ENCODE results near the gene TSEN2.
"Not testable (repeated sequence)": the region's sequence is repeated elsewhere in the genome, so short reads cannot be mapped to it uniquely, and the experiment has no call there.

The TSEN2 gene

DNA sequence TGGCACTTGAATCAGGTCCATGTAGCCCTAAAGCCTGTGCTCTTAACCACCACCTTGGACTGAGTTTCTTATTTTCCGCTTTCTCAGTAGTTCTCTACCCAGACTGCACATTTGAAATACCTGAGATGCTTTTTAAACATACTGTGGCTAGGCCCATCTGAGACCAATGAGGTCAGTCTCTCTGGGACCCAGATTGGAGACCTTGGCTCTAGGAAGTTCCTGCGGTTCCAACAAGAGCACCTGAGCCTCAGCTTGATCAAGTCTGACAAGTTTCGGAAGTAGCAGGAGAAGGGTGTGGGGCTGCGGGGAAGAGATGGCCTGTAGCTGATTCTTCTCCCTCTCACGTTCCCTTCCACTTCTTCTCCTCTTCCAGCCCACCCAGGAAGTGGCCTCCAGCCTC is 11.5 kb upstream of the TSEN2 start:
- DNase-seq = no peak

DNA sequence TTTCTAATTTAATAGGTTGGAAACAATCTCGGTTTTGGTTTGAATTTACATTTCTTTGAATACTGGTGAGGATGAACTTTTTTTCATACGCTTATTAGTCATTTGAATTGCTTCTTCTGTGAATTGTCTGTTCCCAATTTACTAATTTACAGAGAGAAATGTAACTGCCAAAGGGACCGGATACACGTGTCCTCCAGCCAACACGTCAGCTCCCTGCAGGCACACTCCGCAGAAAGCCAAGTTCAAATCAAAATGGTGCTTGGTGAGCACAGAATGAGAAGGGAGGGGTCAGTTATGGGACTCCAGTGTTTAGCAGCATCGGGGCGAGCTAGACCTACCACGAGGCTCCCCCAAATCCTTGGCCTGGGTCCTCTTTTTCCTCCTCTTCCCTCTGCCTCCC is 10.8 kb upstream of the TSEN2 start:
- no peak for DNase-seq

DNA sequence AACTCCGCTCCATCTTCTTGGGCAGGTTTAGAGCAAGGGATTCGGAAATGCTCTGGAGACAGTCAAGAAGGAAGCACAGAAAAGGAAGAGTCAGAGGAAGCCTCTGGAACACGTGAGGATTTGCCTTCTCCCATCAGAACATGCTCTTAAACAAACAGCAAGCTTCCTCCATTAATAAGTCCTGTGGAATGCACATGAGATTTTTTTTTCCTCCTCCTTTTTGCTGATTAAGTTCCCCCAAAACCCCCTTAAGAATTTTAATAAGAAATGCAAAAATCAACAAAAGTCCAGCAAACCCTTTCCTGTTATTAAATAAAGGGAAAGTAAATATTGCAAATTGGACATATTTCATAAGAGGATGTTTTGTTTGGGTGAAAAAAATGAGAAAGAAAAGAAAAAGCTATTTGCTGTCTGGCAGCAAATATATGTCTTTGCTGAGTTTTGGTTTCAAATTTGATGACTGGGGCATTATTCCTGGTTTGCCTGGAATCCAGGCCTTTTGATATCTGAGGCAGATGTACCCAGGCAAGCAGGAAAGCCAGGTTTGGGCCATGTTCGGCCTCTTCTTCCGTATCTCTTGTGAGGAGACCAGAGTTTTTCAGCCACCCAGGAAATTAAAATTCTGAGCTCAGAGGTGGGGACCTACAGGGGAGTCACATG is 7.9 kb upstream of the TSEN2 start:
- DNase-seq = no peak

DNA sequence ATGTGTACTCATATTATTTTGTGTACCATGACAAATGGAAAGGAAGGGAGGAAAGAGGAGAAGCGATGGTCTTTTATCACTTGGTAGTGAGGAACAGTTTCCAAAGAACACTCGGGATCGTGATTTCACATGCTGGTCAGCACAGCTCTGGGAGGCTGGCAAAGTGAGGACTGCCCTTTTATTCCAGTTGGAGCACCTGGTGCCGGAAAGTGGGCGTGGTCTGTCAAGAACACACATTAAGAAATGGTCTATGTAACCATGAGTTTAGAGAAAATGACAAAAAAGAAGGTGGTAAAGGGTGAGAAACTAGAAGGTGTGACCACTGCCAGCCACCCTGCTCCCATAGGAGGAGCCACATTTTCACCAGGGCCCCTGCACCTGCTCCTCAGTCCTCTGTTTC is 7.0 kb upstream of the TSEN2 start:
- DNase-seq = no peak

DNA sequence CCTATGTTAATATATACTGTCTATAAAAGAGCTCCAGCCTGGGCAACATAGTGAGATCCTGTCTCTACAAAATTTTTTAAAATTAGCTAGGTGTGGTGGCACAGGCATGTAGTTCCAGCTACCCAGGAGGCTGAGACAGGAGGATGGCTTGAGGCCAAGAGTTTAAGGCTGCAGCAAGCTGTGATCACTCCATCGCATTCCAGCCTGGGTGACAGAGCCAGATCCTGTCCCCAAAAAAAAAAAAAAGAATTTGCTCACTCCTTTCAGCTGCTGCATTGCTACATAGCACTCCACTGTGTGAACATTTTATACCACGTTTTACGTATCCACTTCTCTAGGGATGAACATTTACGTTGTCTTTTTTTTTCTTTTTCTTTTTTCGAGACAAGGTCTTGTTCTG is 6.0 kb upstream of the TSEN2 start:
- no peak for DNase-seq

DNA sequence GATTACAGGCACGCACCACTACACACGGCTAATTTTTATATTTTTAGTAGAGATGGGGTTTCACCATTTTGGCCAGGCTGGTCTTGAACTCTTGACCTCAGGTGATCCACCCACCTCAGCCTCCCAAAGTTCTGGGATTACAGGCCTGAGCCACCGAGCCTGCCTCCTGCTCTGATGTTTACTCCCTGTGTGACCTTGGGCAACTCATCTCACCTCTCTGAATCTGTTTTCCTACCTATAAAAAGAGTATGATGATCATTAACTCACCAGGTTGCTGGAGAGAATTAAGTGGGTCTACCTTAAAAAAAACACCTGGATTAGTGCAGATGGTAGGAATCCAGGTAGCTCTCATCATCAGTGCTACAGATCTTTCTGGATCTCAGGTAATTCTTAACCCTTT is 5.1 kb upstream of the TSEN2 start:
- DNase-seq = not testable (repeated sequence)

DNA sequence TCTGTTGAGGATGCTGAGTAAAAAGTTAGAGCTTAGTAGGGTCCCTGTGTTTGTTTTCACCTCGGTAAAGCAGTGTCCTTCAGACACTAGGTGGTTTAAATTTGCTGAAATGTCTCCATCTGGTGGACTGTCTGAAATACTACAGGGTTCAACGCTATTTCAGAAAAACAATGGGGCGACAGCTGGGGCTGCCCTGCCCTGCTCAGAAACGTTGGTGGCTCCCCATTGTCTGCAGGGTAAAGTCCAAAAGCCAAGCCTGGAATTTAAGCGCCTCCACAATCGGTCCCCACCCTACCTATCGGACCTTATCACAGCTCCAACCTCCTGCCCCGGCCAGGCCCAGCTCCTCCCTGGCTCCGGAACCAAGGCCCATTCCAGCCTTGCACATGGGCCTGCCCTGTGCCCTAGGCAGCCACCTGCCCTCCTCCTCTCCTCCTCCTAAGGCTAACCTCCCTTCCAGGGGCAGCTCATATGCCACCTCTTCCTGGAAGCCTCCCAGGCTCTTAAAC is 4.3 kb upstream of the TSEN2 start:
- no peak for DNase-seq

DNA sequence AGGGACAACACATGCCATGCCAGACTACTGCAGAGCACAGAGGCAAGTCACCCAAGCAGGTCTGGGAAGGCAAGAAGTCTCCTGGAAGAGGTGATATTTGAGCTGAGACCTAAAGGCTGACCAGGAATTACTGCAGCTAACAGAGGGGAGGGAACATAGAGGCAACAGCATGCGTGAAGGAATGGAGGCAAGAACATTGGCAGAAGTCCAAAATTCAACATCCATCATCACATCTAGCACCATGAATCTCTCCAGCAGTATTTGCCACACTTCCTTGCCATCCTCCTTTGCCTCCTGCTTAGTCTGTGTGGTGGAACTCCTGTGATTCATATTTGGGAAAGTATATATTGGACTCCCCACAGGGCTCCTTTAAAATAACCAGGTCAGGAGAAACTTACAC is 870 bp upstream of the TSEN2 start:
- no peak for DNase-seq

DNA sequence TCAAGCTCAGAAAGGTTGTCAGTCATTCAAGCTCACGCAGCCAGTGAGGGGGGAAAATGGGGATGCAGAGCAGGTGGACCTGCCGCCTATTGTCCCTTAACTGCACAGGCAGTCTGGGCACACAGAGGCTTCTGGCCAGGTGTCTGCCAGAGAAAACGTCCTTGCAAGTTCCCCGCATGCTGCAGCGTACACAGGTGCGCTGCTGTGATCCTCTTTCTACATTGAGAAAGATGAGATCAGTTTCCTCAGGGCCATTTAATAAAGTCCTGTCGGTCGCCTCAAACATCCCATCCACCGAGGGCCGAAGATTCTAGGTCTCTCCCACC is 445 bp upstream of the TSEN2 start:
- no peak for DNase-seq

DNA sequence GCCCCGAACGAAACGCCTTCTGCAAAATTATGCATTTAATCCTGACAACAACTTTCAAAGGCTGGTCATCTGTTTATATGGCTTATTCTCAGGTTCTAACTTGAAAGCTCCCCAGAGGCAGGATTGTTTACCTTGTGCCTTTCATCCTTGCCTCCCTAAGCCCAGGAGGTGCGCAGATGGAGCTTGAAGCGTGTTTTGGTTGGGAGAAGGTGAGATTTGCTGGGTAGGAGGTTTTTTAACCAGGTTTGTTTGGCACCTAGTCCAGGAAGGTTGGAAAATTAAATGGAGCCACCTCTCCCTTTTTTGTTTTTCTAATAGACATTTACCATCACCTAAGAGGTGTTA is 675 bp downstream of the TSEN2 start:
- no peak for DNase-seq

DNA sequence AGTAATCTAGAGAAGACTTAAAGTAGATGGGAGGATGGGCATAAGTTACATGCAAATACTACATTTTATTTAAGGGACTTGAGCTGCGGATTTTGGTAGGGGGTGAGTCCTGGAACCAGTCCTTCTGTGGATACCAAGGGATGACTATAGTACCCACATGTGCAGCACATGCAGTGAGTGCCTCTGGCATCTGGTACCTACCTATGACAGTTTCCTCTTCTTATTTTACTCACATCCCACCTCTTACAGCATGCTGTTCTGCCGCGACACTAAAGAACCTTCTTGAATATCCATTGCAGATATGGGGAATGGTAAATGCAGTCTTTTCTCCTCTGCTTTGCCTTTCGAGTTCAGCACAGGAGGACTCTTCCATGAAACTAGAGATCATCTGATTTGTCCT is 1.7 kb downstream of the TSEN2 start:
- DNase-seq = no peak

DNA sequence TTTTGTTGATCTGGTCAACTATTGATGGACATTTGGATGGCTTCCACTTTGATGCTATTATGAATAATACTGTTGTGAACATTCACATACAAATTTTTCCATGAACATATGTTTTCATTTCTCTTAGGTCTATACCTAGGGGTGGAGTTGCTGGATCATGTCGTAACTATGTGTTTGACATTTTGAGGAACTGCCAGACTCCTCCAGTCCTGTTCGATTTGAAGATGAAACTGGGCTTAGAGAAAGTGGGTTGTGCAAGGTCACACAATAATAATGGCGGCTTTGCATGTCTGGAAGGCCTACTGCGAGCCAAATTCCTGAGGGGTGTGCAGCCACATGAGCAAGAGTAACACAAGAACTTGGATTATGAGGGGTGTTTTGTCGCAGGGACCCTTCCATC is 2.6 kb downstream of the TSEN2 start:
- DNase-seq = no peak

DNA sequence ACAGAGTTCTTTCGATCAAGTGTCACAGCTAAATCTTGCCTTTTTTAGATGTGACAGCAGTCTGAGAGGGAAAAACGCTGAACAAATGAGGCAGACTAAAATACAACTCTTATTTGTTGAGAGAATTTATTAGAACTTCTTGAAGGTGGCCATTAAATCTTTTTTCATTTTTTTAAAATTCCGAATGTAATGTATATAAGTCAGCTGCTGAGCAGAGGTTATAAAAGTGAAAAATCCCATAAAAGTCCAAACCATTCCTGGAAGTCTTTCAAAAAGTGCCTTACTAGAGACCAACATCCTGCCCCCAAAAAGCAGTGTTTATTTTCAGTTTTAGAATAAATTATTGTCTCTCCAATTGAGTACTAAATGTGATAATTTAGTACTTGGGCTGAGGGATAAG is 3.1 kb downstream of the TSEN2 start:
- no peak for DNase-seq

DNA sequence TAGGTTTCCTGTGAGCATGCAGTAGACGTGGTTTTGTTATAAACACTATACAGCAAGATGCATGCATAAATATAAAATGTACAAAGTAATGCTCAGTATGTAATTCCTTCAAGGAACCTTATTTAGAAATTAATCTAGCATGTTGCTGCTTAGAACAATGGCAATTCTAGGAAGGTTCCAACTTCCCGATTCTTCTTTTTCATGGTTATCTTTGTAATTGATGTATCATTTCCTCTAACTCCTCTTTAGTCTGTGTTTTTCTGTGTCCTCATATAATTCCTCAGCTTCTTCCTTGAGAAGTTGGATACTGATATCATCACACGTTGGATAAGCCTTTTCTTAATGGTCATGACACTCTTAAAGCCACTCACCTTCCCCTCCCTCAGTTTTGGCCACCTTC is 3.5 kb downstream of the TSEN2 start:
- DNase-seq = no peak

DNA sequence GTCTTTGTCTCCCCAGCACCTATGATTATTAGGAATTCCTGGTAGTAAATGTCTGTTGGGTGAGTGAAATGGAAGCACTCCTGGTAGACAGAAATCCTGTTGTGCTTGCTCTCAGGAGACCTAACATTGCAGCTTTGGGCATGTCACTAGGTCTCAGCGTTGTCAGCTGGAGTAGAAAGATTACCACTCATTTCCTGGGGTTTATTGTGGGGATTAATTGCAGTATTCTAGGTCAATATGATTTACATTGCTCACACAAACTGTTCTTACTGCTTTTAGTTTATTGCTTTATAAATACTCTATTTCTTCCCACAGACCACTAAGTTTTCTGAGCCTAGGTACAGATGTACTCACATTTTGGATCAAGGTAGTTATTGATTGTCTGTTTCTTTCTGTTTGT is 5.1 kb downstream of the TSEN2 start:
- no peak for DNase-seq

DNA sequence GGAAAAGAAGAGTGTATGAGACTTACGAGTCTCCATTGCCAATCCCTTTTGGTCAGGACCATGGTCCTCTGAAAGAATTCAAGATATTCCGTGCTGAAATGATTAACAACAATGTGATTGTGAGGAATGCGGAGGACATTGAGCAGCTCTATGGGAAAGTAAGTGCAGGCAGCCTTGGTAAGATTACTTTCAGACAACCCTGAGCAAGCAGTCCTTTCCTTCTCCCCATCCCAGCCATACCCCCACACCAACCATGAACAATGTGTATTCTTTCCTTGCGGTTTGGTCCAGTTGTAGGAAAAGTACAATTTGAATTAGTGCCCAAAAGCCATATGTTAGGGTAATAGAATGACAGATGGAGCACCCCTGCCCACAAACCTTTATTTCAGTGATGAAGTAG is 5.6 kb downstream of the TSEN2 start:
- DNase-seq = no peak

DNA sequence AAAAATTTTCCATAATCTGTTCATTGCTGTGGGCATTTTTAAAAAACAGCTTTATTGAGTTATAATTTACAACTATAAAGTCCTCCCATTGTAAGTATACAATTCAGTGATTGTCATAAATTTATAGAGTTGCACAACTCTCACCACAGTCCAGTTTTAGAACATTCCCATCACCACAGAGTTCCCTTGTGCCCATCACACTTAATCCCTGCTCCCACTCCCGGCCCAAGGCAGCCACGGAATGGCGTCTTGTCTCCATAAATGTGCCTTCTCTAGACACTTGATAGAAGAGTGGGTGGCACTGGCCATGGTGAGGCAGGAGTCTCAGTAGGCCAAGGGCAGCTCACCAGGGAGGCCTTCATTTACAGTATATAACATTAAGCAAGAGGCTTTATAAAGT is 6.3 kb downstream of the TSEN2 start:
- no peak for DNase-seq

DNA sequence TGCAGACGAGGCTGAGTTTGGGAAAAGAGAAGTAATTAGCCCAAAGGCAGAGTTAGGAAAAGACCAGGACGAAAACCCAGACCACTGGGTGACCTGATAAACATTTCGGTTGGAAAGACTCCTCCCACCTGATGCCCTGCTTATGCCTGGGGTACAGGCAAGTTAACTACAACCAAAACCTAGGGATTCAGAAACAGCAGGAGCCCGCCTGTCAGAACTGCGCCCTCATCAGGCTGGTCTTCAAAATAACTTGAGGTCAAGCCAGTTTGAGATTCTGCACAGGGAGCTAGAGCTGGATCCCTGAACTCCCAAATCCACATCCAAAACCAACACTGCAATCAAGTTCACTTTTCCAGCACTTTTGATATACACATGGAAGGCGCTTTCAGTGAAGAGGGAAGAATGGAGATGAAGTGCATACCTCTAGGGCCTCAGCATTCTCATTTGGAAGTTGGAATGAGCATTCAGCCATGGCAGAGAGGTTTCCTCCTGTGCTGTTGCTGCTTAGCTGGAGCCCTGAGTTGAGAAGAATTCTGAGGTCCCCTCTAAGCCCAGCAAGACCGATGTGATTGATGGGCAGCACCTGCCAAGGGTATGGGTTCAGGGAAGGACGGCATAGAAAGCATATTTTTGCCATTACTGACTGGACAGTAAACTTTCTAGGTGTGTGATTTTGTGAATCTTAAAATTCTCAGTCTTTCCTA is 11.6 kb downstream of the TSEN2 start:
- DNase-seq = no peak

DNA sequence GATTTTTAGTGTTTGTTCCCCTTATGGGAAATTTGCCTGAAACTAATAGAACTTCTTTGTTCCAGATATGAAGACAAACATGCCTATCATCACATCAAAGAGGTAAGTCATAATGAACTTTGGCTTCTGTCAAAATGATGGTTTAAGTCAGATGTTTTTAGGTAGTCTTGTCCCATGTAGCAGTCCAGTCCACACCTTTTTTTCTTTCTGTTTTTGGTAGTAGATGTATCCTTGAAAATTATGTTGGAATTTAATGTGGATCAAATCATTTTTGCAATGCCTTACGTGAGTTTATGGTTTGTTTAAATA is 12.1 kb downstream of the TSEN2 start:
- DNase-seq = no peak

DNA sequence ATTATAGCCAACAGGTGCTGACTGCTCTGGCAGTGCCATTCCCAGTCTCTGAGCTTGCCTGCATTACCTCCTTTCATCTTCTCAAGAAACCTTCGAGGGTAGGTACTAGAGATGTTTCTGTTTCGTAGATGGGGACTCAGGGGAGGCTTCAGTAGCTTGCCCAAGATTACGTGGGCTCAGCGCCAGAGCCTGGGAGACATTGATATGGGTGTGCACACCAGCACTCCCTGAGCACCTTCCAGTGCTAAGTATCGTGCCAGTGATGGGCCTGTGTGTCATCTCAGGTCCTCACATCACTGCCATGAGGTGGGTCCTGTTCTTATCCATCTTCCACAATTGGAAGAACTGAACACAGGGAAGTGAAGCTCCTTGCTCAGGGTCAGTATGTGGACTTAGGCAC is 15.2 kb downstream of the TSEN2 start:
- no peak for DNase-seq

DNA sequence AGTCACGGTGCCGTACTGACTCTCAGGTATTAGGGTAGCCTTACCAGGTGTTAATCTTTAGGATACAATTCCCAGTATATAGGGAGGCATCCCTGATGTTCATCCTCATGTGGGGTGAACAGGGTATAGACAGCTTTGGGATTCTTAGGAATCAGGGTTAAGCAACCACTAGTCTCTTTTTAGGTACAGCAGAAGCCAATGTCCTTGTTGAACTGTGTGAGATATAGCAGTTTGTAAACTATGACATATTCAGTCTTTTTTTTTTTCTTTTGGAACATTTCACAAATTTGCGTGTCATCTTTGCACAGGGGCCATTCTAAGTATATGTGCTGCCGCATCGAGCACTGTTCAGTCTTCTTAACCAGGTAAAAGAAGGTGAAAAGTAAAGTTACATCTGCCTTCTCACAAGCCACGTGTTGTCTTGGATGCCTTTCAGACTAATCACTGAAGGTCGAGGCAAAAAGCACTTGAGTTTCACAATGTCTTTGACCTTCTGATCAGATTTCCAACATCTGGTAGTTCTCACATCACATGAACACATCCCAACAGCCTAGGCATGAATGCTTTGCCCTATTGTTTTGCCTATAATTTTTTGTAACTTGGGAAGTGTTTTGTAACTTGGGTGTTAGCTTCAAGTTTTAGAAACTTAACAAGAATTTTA is 17.2 kb downstream of the TSEN2 start:
- no peak for DNase-seq

DNA sequence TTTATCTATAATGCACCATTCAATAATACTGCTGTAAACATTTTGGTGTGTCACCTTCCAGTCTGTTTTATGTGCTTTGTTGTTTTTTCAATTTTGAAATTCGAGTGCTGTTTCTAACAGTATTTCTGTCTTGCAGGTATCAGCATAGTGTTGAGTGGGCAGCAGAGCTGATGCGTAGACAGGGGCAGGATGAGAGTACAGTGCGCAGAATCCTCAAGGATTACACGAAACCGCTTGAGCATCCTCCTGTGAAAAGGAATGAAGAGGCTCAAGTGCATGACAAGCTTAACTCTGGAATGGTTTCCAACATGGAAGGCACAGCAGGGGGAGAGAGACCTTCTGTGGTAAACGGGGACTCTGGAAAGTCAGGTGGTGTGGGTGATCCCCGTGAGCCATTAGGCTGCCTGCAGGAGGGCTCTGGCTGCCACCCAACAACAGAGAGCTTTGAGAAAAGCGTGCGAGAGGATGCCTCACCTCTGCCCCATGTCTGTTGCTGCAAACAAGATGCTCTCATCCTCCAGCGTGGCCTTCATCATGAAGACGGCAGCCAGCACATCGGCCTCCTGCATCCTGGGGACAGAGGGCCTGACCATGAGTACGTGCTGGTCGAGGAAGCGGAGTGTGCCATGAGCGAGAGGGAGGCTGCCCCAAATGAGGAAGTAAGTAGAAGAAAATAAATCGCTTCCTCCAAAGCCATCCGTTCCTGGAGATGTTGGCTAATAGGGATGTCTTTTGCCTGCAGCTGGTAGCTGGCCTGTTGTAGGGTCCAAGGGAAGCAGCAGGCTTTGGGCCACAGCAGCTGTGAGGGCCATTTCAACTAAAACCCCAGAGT is 19.1 kb downstream of the TSEN2 start:
- no peak for DNase-seq

DNA sequence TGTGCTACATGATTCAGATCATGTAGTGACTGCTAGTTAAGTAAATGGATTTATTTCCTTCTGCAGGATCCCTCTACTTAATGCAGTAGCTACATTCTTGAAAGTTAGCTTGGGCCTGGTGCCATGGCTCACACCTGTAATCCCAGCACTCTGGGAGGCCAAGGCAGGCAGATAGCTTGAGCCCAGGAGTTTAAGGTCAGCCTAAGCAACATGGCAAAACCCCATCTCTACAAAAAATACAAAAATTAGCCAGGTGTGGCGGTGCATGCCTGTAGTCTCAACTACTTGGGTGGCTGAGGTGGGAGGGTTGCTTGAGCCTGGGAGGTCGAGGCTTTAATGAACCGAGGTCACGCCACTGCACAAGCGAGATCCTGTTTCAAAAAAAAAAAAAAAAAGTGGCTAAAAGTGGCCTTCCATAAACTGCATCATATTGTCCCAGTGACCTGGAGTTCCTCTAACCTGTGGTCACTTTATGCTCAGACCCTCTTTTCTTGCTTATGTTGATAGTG is 22.0 kb downstream of the TSEN2 start:
- DNase-seq = no peak
